HG03066 (cell line): ENCODE data around the gene NETO2.
"Not testable (repeated sequence)": the region's sequence is repeated elsewhere in the genome, so short reads cannot be mapped to it uniquely, and the experiment has no call there.

Experiments used
- ATAC-seq: cut with Tn5 transposase; IDR thresholded peaks from one replicate; pipeline ENCODE4 v1.9.1; 2021; ENCODE audit warnings: low read depth; ENCODE audit not compliant: unreplicated experiment

The NETO2 gene

GRCh38 chr16:47067203-47067602 is 76.5 kb downstream of the NETO2 start:
- ATAC-seq = no peak

GRCh38 chr16:47065766-47066688 is 77.7 kb downstream of the NETO2 start:
- ATAC-seq = no peak

- ATAC-seq = no peak
These were observed 79.0 kb downstream of the NETO2 start for GRCh38 chr16:47064775-47065174.

GRCh38 chr16:47063011-47063724 is 80.6 kb downstream of the NETO2 start:
- ATAC-seq = no peak

GRCh38 chr16:47061204-47061603 is 82.5 kb downstream of the NETO2 start:
- ATAC-seq = no peak

GRCh38 chr16:47060596-47060995 is 83.1 kb downstream of the NETO2 start:
- no peak for ATAC-seq

- ATAC-seq = no peak
These were observed 83.8 kb downstream of the NETO2 start for GRCh38 chr16:47059991-47060390.

GRCh38 chr16:47059130-47059529 is 84.6 kb downstream of the NETO2 start:
- not testable (repeated sequence) for ATAC-seq

GRCh38 chr16:47058295-47059086 is 85.3 kb downstream of the NETO2 start:
- no peak for ATAC-seq

- ATAC-seq = no peak
These were observed 86.1 kb downstream of the NETO2 start for GRCh38 chr16:47057630-47057993.

- no peak for ATAC-seq
These were observed 86.8 kb downstream of the NETO2 start for GRCh38 chr16:47056688-47057629.

GRCh38 chr16:47056061-47056460 is 87.7 kb downstream of the NETO2 start:
- not testable (repeated sequence) for ATAC-seq

- no peak for ATAC-seq
These were observed 88.4 kb downstream of the NETO2 start for GRCh38 chr16:47055136-47055885.

- no peak for ATAC-seq
These were observed 89.4 kb downstream of the NETO2 start for GRCh38 chr16:47054306-47054705.

GRCh38 chr16:47053895-47054294 is 89.8 kb downstream of the NETO2 start:
- no peak for ATAC-seq

GRCh38 chr16:47052666-47053640 is 90.8 kb downstream of the NETO2 start:
- ATAC-seq = no peak

- ATAC-seq = no peak
These were observed 92.7 kb downstream of the NETO2 start for GRCh38 chr16:47051031-47051430.
